ENCODE data around the gene SLC25A36. TPM values are rescaled to one million over a fixed set of nuclear protein-coding genes. Genes with fewer than 3 reads are reported as not detected.

Gene SLC25A36
- total RNA-seq, 1 experiment from 2014 or later = 76.5 TPM

GRCh38 chr3:140899363-140899762 lies 42.3 kb upstream of the SLC25A36 start:
- H3K9me2 ChIP-seq (ENCODE audit: insufficient read depth) = no peaks in the 10 kb centered on the region
- no peaks in the 10 kb centered on the region for H3K79me2 ChIP-seq (ENCODE audit: low read depth)
- POLR2A ChIA-PET (ENCODE audit: unreplicated experiment) = no interaction called here
- no TSS peak for BruUV-seq (replicated peaks)
- CTCF ChIA-PET = no interaction called here
- H3K4me1 ChIP-seq (replicated peaks; ENCODE audit: insufficient read depth) = no peaks in the 10 kb centered on the region; the same call in 1 of the 2 replicates
- no peak overlapping the region for H2AFZ ChIP-seq
- no peak overlapping the region for H3K4me3 ChIP-seq
- intact Hi-C loops (cut with micrococcal nuclease; ENCODE audit: unreplicated experiment) = no loop called here
- no peak overlapping the region for H3K4me2 ChIP-seq
- no peaks in the 10 kb centered on the region for H4K20me1 ChIP-seq (ENCODE audit: insufficient read depth)
- H3K27me3 ChIP-seq (ENCODE audit: insufficient read depth, low read depth) = no peaks in the 10 kb centered on the region
- no peaks in the 10 kb centered on the region for H3F3A ChIP-seq (ENCODE audit: insufficient read depth, low read depth)
- no peaks in the 10 kb centered on the region for H3K9me3 ChIP-seq (ENCODE audit: insufficient read depth, low read depth)
- no peak overlapping the region for H3K27ac ChIP-seq
- DNase-seq = no peak
- TF ChIP-seq EZH2 (IDR thresholded peaks at IDR 0.05; ENCODE audit: low read depth) (no peak), CTCF (conservative IDR thresholded peaks at IDR 0.05) (no peak)
- no peaks in the 10 kb centered on the region for H3K36me3 ChIP-seq (ENCODE audit: low read depth)

GRCh38 chr3:140902791-140903190 lies 38.8 kb upstream of the SLC25A36 start:
- Histone ChIP-seq H3K4me2 (no peak overlapping the region), H2AFZ (no peak overlapping the region), H3F3A (ENCODE audit: insufficient read depth, low read depth) (no peaks in the 10 kb centered on the region), H3K9me2 (ENCODE audit: insufficient read depth) (no peaks in the 10 kb centered on the region), H3K4me3 (no peak overlapping the region), H4K20me1 (ENCODE audit: insufficient read depth) (no peaks in the 10 kb centered on the region; the same call in 1 of the 2 replicates), H3K27me3 (ENCODE audit: insufficient read depth, low read depth) (peaks cover 12% of the 10 kb centered on the region), H3K27ac (no peak overlapping the region), H3K79me2 (ENCODE audit: low read depth) (no peaks in the 10 kb centered on the region), H3K4me1 (replicated peaks; ENCODE audit: insufficient read depth) (no peaks in the 10 kb centered on the region; the same call in 1 of the 2 replicates), H3K9me3 (ENCODE audit: insufficient read depth, low read depth) (no peaks in the 10 kb centered on the region), H3K36me3 (ENCODE audit: low read depth) (no peaks in the 10 kb centered on the region)
- TF ChIP-seq CTCF (conservative IDR thresholded peaks at IDR 0.05) (no peak), EZH2 (IDR thresholded peaks at IDR 0.05; ENCODE audit: low read depth) (no peak)
- CTCF ChIA-PET = no interaction called here
- no peak for DNase-seq
- no TSS peak for BruUV-seq (replicated peaks)
- intact Hi-C loops (cut with micrococcal nuclease; ENCODE audit: unreplicated experiment) = no loop called here
- POLR2A ChIA-PET (ENCODE audit: unreplicated experiment) = interaction anchor here (0.6 kb wide), 1 partner anchor 679 kb away, joined by 5 read pairs; no protein-coding TSS in a partner anchor

- H3K4me2 ChIP-seq = no peak overlapping the region
- no peaks in the 10 kb centered on the region for H3K36me3 ChIP-seq (ENCODE audit: low read depth)
- no peaks in the 10 kb centered on the region; the same call in 1 of the 2 replicates for H4K20me1 ChIP-seq (ENCODE audit: insufficient read depth)
- CTCF ChIA-PET = no interaction called here
- BruUV-seq (replicated peaks) = no TSS peak
- POLR2A ChIA-PET (ENCODE audit: unreplicated experiment) = no interaction called here
- H3K4me3 ChIP-seq = no peak overlapping the region
- H3K4me1 ChIP-seq (replicated peaks; ENCODE audit: insufficient read depth) = no peaks in the 10 kb centered on the region; the same call in 1 of the 2 replicates
- H3F3A ChIP-seq (ENCODE audit: insufficient read depth, low read depth) = no peaks in the 10 kb centered on the region
- no peak overlapping the region for H2AFZ ChIP-seq
- intact Hi-C loops (cut with micrococcal nuclease; ENCODE audit: unreplicated experiment) = no loop called here
- H3K79me2 ChIP-seq (ENCODE audit: low read depth) = no peaks in the 10 kb centered on the region
- H3K9me3 ChIP-seq (ENCODE audit: insufficient read depth, low read depth) = no peaks in the 10 kb centered on the region
- TF ChIP-seq EZH2 (IDR thresholded peaks at IDR 0.05; ENCODE audit: low read depth) = no peak
- no peaks in the 10 kb centered on the region for H3K9me2 ChIP-seq (ENCODE audit: insufficient read depth)
- no peak overlapping the region for H3K27ac ChIP-seq
- H3K27me3 ChIP-seq (ENCODE audit: insufficient read depth, low read depth) = peaks cover 12% of the 10 kb centered on the region
- no peak for DNase-seq
Observed at GRCh38 chr3:140903196-140903595, 38.4 kb upstream of the SLC25A36 start.

- intact Hi-C loops (cut with micrococcal nuclease; ENCODE audit: unreplicated experiment) = no loop called here
- no peak overlapping the region for H3K27ac ChIP-seq
- no TSS peak for BruUV-seq (replicated peaks)
- H3K4me1 ChIP-seq (replicated peaks; ENCODE audit: insufficient read depth) = no peaks in the 10 kb centered on the region
- TF ChIP-seq CTCF (conservative IDR thresholded peaks at IDR 0.05) (no peak), EZH2 (IDR thresholded peaks at IDR 0.05; ENCODE audit: low read depth) (no peak)
- H3K4me2 ChIP-seq = no peak overlapping the region
- ChIA-PET CTCF (no interaction called here), POLR2A (ENCODE audit: unreplicated experiment) (no interaction called here)
- no peak overlapping the region for H3K4me3 ChIP-seq
- H3K27me3 ChIP-seq (ENCODE audit: insufficient read depth, low read depth) = peaks cover 12% of the 10 kb centered on the region
- no peaks in the 10 kb centered on the region for H3K36me3 ChIP-seq (ENCODE audit: low read depth)
- H3K79me2 ChIP-seq (ENCODE audit: low read depth) = no peaks in the 10 kb centered on the region
- H3K9me2 ChIP-seq (ENCODE audit: insufficient read depth) = no peaks in the 10 kb centered on the region
- H2AFZ ChIP-seq = no peak overlapping the region
- H3K9me3 ChIP-seq (ENCODE audit: insufficient read depth, low read depth) = no peaks in the 10 kb centered on the region
- no peaks in the 10 kb centered on the region; the same call in 1 of the 2 replicates for H4K20me1 ChIP-seq (ENCODE audit: insufficient read depth)
- no peaks in the 10 kb centered on the region for H3F3A ChIP-seq (ENCODE audit: insufficient read depth, low read depth)
- no peak for DNase-seq
Observed at GRCh38 chr3:140904521-140904920, 37.1 kb upstream of the SLC25A36 start.

Data from PC-9 (cell line).